Liver (tissue), 9 donors: ENCODE results near the gene ANKRD2. TPM values are rescaled to one million over a fixed set of nuclear protein-coding genes. Genes with fewer than 3 reads are reported as not detected.

Experiments
- DNase-seq: peaks from one replicate; pipeline ENCODE4 v3.0.0-alpha.2; 2017; ENCODE audit warnings: low spot score
- H3K27ac ChIP-seq, 2 donors: one replicate each; pipeline ENCODE4 v1.7.0; 2013; ENCODE audit warnings: inconsistent platforms in 2 of 2, low read length in 2 of 2, control low read depth in 1 of 2, low read depth in 1 of 2, mild to moderate bottlenecking in 1 of 2
- H3K27me3 ChIP-seq, 4 donors: one replicate each; pipeline versions ENCODE4 v1.6.1 to v1.7.0; 2013; ENCODE audit warnings: low read length in 3 of 4, inconsistent platforms in 1 of 4, mild to moderate bottlenecking in 1 of 4, moderate library complexity in 1 of 4; ENCODE audit not compliant: control insufficient read depth in 4 of 4, insufficient read depth in 4 of 4
- H3K36me3 ChIP-seq, 4 donors: one replicate each; pipeline versions ENCODE4 v1.6.1 to v1.7.0; 2013; ENCODE audit warnings: low read length in 3 of 4, mild to moderate bottlenecking in 3 of 4, low read depth in 1 of 4, moderate library complexity in 1 of 4; ENCODE audit not compliant: control insufficient read depth in 4 of 4, insufficient read depth in 3 of 4
- H3K4me1 ChIP-seq, 4 donors: one replicate each; pipeline versions ENCODE4 v1.6.1 to v1.7.0; 2013; ENCODE audit warnings: low read length in 3 of 4, mild to moderate bottlenecking in 3 of 4, moderate library complexity in 1 of 4; ENCODE audit not compliant: control insufficient read depth in 4 of 4, insufficient read depth in 4 of 4
- H3K4me3 ChIP-seq, 3 donors: one replicate each; pipeline versions ENCODE4 v1.6.1 to v1.7.0; 2013; ENCODE audit warnings: low read length in 3 of 3, control low read depth in 1 of 3, low read depth in 1 of 3, mild to moderate bottlenecking in 1 of 3
- H3K9ac ChIP-seq, 2 donors: one replicate each; pipeline ENCODE4 v1.7.0; 2013; ENCODE audit warnings: low read length in 2 of 2, mild to moderate bottlenecking in 2 of 2, moderate library complexity in 2 of 2, control low read depth in 1 of 2, low read depth in 1 of 2
- H3K9me3 ChIP-seq, 4 donors: one replicate each; pipeline versions ENCODE4 v1.6.1 to v1.7.0; 2013; ENCODE audit warnings: low read length in 3 of 4; ENCODE audit not compliant: control insufficient read depth in 4 of 4
- ATF3 ChIP-seq: IDR thresholded peaks from 2 replicates; pipeline ENCODE4 v1.6.1; 2016; ENCODE audit warnings: antibody characterized with exemption
- CTCF ChIP-seq: fragments of 150-350 bp; IDR thresholded peaks from 2 replicates; pipeline ENCODE4 v1.5.1; 2017; ENCODE audit warnings: improper control_type of control experiment, low read depth, low read length; ENCODE audit not compliant: missing input control
- EGR1 ChIP-seq, 2 donors: IDR thresholded peaks; 2 replicates each; pipeline ENCODE4 v1.6.1; 2016 to 2018; ENCODE audit warnings: antibody characterized with exemption in 2 of 2, low read depth in 2 of 2
- FOXA1 ChIP-seq: IDR thresholded peaks from 2 replicates; pipeline ENCODE4 v1.6.1; 2016; ENCODE audit warnings: antibody characterized with exemption
- FOXA2 ChIP-seq: IDR thresholded peaks from 2 replicates; pipeline ENCODE4 v1.6.1; 2016; ENCODE audit warnings: antibody characterized with exemption
- GABPA ChIP-seq, 2 donors: IDR thresholded peaks in 1 of 2; conservative IDR thresholded peaks in 1 of 2; 2 replicates each; pipeline ENCODE4 v1.6.1; 2016; ENCODE audit warnings: antibody characterized with exemption in 2 of 2, mild to moderate bottlenecking in 1 of 2, moderate library complexity in 1 of 2
- HNF4A ChIP-seq, 2 donors: conservative IDR thresholded peaks; 2 replicates each; pipeline ENCODE4 v1.6.1; 2016; ENCODE audit warnings: antibody characterized with exemption in 2 of 2, mild to moderate bottlenecking in 2 of 2
- HNF4G ChIP-seq: IDR thresholded peaks from 2 replicates; pipeline ENCODE4 v1.6.1; 2016; ENCODE audit warnings: antibody characterized with exemption
- JUND ChIP-seq, 2 donors: IDR thresholded peaks; 2 replicates each; pipeline ENCODE4 v1.6.1; 2016; ENCODE audit warnings: antibody characterized with exemption in 2 of 2
- NR2F2 ChIP-seq: IDR thresholded peaks from 2 replicates; pipeline ENCODE4 v1.6.1; 2016; ENCODE audit warnings: antibody characterized with exemption
- RAD21 ChIP-seq, 2 donors: IDR thresholded peaks; 2 replicates each; pipeline ENCODE4 v1.6.1; 2016; ENCODE audit warnings: antibody characterized with exemption in 2 of 2, mild to moderate bottlenecking in 2 of 2
- RXRA ChIP-seq, 2 donors: IDR thresholded peaks; 2 replicates each; pipeline ENCODE4 v1.6.1; 2017 to 2018; ENCODE audit warnings: antibody characterized with exemption in 2 of 2, mild to moderate bottlenecking in 1 of 2
- SP1 ChIP-seq: IDR thresholded peaks from 2 replicates; pipeline ENCODE4 v1.6.1; 2018; ENCODE audit warnings: antibody characterized with exemption, mild to moderate bottlenecking
- TAF1 ChIP-seq: conservative IDR thresholded peaks from 2 replicates; pipeline ENCODE4 v1.6.1; 2016; ENCODE audit warnings: antibody characterized with exemption, mild to moderate bottlenecking
- YY1 ChIP-seq: IDR thresholded peaks from 2 replicates; pipeline ENCODE4 v1.6.1; 2016; ENCODE audit warnings: antibody characterized with exemption, mild to moderate bottlenecking
- WGBS: extraction: QIAGEN DNeasy Blood & Tissue Kit; methylation state at CpG from one replicate; pipeline ENCODE4 v1.1.7; 2013; 5-methylcytosine and 5-hydroxymethylcytosine counted together
- polyA plus RNA-seq, 2 donors: library from polyadenylated mRNA; stranded (reverse) in 1 of 2; unstranded in 1 of 2; fragments of 200-250 nt in 1 of 2; fragments of >200 nt in 1 of 2; fragmentation: Nextera tagmentation in 1 of 2; extraction: Ambion mirVana in 1 of 2; gene quantifications; one replicate each; pipeline versions ENCODE4 v1.2.1 to v1.2.3, GENCODE V29; 2013 to 2015
- total RNA-seq, 2 donors: library from RNA; depleted of rRNA; stranded (reverse); fragments of >200 nt; gene quantifications; one replicate each; pipeline ENCODE4 v1.2.3, GENCODE V29; 2014
- TF ChIP-seq, protein P1 (sequence below): IDR thresholded peaks from 2 replicates; pipeline ENCODE4 v1.6.1; 2016; ENCODE audit warnings: antibody characterized with exemption
- TF ChIP-seq, protein P2 (sequence below): IDR thresholded peaks from 2 replicates; pipeline ENCODE4 v1.6.1; 2016; ENCODE audit warnings: antibody characterized with exemption, mild to moderate bottlenecking
- donor health status: healthy.
- donor health status: healthy.
- donor health status: healthy.
- donor health status: healthy.
- donor health status: healthy.

Gene ANKRD2
- total and polyA plus RNA-seq, 4 donors = not detected

DNA sequence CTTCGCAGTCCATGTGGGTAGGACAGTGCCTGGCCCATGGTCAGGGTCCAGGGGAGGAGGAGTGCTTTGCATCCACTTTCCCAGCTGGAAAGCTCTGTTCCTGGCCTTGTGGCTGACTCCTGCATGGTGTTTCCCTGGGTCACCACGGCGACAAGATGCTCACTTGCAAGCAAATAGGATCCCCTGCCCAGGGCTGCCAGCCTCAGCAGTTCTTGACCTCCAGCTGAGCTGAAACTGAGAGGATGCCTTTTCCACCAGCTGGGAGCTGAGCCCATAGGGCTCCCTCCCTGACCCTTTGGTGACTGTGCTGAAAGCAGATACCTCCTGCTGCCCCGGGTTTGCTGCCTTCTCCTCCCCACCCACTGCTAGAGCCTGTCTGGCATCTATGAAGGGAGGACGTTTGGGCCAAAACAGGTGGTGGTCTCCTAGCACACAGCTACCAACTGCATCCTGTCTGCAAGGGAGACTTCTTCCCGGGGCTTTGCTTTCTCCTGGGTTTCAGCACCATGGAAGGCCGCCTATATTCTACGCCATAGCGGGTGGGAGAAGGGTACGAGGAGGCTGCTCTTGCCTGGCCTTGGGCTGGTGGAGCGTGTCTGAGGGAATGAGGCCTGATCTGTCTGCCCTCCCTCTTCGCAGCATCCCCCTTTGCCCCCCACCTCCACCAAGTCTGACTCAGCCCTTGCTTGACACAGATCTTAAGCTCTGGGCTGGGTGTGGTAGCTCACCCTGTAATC, 39.5 kb upstream of the ANKRD2 start:
- H3K9me3 ChIP-seq = no peaks in the 10 kb centered on the region
- TF ChIP-seq ATF3 = no peak
- TF ChIP-seq HNF4G = no peak
- no peak for TF ChIP-seq EGR1 (IDR thresholded peaks at IDR 0.05; ENCODE audit: low read depth in 2 of 2)
- no peak for TF ChIP-seq NR2F2
- TF ChIP-seq YY1 = no peak
- no peak for TF ChIP-seq JUND (IDR thresholded peaks at IDR 0.05)
- TF ChIP-seq, protein P1, sequence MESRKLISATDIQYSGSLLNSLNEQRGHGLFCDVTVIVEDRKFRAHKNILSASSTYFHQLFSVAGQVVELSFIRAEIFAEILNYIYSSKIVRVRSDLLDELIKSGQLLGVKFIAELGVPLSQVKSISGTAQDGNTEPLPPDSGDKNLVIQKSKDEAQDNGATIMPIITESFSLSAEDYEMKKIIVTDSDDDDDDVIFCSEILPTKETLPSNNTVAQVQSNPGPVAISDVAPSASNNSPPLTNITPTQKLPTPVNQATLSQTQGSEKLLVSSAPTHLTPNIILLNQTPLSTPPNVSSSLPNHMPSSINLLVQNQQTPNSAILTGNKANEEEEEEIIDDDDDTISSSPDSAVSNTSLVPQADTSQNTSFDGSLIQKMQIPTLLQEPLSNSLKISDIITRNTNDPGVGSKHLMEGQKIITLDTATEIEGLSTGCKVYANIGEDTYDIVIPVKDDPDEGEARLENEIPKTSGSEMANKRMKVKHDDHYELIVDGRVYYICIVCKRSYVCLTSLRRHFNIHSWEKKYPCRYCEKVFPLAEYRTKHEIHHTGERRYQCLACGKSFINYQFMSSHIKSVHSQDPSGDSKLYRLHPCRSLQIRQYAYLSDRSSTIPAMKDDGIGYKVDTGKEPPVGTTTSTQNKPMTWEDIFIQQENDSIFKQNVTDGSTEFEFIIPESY = no peak
- no peak for TF ChIP-seq GABPA (IDR thresholded peaks at IDR 0.05 in 1 of 2, conservative IDR thresholded peaks at IDR 0.05 in 1 of 2)
- TF ChIP-seq RXRA (IDR thresholded peaks at IDR 0.05) = no peak
- no peak for TF ChIP-seq TAF1
- TF ChIP-seq FOXA1 = no peak
- no peak for TF ChIP-seq CTCF
- no peak for TF ChIP-seq FOXA2
- H3K27ac ChIP-seq = no peak overlapping the region
- H3K4me1 ChIP-seq = no peaks in the 10 kb centered on the region
- H3K4me3 ChIP-seq = no peak overlapping the region
- no peak for DNase-seq
- H3K36me3 ChIP-seq = no peaks in the 10 kb centered on the region
- H3K9ac ChIP-seq = no peak overlapping the region
- H3K27me3 ChIP-seq = no peaks in the 10 kb centered on the region
- 86% methylated on average over 12 of the region's 12 CpGs for whole genome bisulfite sequencing

- no peak overlapping the region for H3K9ac ChIP-seq
- no peaks in the 10 kb centered on the region for H3K9me3 ChIP-seq
- no peak for TF ChIP-seq HNF4G
- TF ChIP-seq, protein P2, sequence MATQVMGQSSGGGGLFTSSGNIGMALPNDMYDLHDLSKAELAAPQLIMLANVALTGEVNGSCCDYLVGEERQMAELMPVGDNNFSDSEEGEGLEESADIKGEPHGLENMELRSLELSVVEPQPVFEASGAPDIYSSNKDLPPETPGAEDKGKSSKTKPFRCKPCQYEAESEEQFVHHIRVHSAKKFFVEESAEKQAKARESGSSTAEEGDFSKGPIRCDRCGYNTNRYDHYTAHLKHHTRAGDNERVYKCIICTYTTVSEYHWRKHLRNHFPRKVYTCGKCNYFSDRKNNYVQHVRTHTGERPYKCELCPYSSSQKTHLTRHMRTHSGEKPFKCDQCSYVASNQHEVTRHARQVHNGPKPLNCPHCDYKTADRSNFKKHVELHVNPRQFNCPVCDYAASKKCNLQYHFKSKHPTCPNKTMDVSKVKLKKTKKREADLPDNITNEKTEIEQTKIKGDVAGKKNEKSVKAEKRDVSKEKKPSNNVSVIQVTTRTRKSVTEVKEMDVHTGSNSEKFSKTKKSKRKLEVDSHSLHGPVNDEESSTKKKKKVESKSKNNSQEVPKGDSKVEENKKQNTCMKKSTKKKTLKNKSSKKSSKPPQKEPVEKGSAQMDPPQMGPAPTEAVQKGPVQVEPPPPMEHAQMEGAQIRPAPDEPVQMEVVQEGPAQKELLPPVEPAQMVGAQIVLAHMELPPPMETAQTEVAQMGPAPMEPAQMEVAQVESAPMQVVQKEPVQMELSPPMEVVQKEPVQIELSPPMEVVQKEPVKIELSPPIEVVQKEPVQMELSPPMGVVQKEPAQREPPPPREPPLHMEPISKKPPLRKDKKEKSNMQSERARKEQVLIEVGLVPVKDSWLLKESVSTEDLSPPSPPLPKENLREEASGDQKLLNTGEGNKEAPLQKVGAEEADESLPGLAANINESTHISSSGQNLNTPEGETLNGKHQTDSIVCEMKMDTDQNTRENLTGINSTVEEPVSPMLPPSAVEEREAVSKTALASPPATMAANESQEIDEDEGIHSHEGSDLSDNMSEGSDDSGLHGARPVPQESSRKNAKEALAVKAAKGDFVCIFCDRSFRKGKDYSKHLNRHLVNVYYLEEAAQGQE = no peak
- TF ChIP-seq RAD21 (IDR thresholded peaks at IDR 0.05) = no peak
- no peak for TF ChIP-seq CTCF
- no peak for TF ChIP-seq HNF4A (conservative IDR thresholded peaks at IDR 0.05)
- no peak for TF ChIP-seq NR2F2
- no peak for TF ChIP-seq FOXA2
- TF ChIP-seq, protein P1 = no peak
- no peak for TF ChIP-seq EGR1 (IDR thresholded peaks at IDR 0.05; ENCODE audit: low read depth in 2 of 2)
- TF ChIP-seq FOXA1 = no peak
- TF ChIP-seq SP1 = no peak
- TF ChIP-seq RXRA (IDR thresholded peaks at IDR 0.05) = no peak
- no peak for TF ChIP-seq TAF1
- TF ChIP-seq JUND (IDR thresholded peaks at IDR 0.05) = no peak
- no peak for TF ChIP-seq ATF3
- no peak for TF ChIP-seq YY1
- H3K27me3 ChIP-seq = no peaks in the 10 kb centered on the region
- no peaks in the 10 kb centered on the region for H3K36me3 ChIP-seq
- H3K4me3 ChIP-seq = no peak overlapping the region
- H3K4me1 ChIP-seq = no peaks in the 10 kb centered on the region
- 82% methylated on average over 6 of the region's 6 CpGs for WGBS
- H3K27ac ChIP-seq = no peak overlapping the region
- no peak for DNase-seq
These were observed 38.7 kb upstream of the ANKRD2 start for GRCh38 chr10:97533888-97534287.
